NCI-H345 treated with DMSO at 0.1 percent for 48 hours (cell line): Measurements from ENCODE around the gene SEMA5B.

Experiments
- DNase-seq: peaks from one replicate; lab custom pipeline; 2025; ENCODE audit not compliant: unreplicated experiment; lab: John Stamatoyannopoulos, UW

The SEMA5B gene

DNA sequence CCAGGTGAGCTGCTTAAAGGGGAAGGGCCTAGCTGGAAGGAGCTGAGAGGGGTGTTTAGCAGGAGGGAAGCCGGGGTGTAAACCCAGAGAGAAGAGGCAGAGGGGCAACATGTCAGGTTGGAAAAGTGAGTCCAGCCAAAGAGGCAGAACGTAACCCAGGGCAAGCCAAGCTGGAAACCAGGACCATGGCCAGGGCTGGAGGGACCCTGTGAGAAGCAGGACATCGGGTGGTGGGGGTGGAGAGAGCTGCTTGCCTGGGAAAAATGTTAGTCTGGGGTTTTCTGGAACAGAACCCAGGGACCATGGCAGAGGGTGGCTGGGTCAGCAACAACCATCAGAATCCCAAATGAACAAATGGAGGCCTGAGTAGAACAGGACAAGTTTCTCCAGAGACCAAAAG is 32.6 kb downstream of the SEMA5B start:
- no peak for DNase-seq

DNA sequence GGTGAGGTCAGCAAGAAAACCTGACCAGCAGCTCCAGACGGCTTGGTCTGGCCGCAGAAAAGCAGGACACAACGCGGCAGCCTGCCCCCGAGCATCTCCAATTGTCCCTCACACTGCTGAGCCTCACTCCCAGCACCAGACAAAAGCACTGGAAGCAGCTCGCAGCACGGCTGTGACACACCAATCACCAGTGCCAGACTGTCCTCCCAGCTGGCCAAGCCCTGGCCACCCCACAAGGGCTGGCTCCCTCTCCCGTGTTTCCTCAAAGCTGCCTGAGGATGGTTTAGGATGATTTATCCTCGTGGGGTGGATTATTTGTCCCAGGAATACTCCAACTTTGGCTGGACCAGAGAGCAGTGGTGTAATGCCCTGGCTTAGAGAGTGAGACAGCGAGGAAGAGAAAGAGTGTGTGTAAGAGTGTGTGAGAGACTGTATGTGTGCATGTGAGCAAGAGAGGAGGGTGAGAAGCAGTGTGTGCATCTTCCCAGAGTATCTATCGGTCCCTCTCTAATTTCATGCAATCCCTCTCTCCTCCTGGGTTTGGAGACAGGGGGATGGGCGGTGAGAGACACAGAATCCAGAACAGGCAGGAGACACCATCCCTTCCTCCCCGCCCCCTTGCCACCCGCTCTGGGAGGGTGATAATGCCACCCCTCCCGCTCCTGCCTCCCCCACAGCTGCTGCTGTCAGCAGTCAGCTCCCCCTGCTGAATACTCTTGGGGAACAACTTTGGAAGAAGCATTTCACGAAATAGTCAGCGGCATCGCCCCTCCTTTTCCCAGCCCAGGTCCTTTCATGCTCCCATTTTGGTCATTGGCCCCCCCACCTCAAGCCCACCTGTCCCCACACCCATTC is 34.2 kb downstream of the SEMA5B start:
- no peak for DNase-seq

DNA sequence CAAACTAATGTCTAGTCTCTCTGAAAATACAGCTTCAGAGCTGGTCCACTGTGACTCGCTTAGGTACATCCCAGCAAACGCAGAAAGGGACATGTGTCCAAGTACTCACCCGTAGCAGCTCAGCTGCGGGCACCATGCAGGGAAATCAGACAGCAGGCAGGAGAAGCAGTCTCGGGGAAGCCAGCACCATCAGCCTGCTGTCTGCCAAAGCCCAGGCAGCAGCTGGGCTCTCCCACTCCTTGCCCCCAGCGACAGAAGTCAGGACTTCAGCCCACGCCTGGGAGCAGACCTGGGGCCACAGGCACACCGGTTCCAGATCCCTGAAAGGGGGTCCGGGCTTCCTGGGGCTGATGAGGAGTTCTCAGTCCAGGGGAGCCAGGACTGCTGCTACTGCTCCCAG is 34.9 kb downstream of the SEMA5B start:
- no peak for DNase-seq

DNA sequence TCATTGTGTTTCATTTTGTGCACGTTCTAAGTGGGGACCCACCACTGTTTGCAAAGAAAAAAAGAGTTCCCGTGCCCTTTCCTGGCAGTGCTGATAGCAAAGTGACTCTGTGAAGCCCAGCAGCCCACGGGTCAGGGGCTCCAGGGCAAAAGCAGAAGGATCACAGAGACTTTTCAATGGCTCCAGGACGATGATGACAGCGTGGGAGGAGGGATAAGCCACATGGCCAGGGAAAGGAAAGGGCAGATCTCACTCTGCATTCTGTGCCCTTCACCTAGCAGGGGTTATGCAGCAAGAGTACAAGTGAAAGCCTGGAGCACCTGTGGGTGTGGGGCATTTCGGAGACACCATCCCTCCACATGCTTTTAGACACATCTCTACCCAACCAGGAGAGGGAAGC is 35.4 kb downstream of the SEMA5B start:
- no peak for DNase-seq

DNA sequence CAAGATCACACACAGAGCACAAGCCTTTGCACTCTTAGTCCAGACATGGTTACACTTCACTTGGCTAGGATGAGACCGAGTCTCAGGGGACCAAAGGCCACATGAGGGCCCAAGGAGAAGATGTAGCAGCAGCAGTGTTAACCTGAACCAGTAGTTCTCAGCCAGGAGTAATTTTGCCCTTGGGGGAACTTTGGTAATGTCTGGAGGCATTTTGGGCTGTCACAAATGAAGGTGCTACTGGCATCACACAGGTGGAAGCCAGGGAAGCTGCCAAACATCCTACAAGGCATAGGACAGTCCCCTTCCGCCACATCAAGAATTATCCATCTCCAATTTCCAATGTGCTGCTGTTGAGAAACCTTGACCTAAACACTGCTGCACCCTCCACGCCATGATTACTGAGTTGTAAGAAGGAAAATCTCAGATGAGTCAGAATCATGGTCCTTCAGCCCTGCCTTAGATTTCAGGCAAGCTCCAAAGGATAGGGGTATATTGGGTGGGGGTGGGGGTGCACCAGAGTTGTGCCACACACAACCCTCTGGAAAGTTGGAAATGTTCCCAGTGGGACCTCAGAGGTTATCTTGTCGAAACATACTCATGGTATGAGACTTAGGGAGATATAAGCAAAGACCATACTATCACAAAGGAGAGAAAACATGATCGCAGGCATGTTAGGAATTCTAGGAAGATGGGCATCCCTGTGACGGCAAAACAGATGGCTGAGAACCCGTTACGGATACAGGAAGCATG is 36.2 kb downstream of the SEMA5B start:
- no peak for DNase-seq

DNA sequence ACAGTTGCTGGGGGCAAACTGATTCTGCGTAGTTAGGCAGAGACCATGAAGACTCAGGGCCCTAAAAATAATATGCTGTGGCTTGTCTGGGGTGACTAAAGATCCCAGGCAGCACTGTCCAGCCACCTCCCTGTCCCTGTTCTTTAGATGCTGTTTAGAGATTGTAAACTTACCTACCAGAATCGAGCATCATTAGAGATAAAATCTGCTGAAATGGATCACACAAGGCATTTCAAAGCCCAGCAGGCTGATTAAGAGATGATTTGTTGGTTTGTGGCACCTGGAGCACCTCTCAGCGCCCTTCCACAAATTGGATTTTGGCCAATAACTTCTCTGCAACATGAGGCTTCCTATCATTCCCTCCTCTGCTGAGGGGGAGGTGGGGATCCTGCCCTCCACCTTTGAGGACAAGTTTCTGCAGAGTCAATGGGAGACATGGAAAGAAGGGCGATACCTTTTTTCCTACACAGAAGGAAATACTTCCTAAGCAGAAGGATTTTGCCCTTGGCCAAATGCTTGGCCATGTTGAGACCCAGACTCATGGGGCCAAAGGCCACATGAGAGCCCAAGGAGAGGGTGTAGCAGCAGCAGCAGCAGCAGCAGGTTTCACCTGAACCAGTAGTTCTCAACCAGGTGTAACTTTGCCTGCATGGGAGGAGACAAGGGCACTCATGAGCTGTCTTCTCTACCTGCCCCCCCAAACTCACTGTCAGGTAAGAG is 37.5 kb downstream of the SEMA5B start:
- no peak for DNase-seq

DNA sequence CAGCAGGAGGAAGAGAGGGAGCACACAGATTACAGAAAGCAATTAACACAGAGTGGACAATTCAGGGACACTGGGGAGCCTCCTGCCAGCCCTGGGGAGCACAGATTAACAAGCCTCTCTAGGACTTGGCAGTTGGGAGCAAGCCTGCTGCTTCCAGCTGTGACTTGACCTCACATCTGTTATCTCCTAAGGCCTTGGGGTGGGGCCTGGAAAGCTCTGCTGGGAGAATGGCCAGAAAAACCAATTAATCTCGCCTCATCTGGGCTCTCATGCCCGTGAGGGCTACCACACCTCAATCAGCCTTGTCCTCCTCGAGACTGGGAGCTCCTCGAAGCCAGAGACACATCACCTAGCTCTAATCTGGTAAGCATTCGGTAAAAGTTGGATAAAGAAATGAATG is 39.1 kb downstream of the SEMA5B start:
- DNase-seq, result no peak

DNA sequence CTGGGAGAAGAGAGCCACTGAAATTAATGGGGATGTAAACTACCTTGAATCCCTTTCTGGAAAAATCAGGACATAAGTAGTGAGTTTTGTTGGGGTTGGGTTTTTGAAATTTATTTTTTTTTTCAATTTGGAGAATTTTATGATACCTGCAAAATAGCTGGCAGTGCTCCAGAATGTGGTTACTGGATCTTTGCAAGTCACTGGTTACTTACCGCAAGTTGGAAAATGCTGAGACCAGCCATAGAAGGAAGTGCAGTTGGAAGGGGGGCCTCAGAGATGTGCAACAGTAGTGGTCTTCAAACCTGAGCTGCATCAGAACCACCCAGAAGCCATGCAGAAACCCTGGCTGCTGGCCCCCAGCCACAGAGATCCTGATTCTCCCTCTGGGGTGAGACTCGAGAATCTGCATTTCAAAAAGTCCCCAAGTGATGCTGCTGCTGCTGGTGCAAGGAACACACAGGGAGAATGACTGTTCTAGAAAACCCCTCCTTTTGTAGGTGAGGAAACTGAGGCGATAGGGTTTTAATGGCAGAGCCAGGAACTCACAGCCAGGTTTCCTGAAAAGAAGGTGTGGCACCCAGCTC is 39.7 kb downstream of the SEMA5B start:
- no peak for DNase-seq

DNA sequence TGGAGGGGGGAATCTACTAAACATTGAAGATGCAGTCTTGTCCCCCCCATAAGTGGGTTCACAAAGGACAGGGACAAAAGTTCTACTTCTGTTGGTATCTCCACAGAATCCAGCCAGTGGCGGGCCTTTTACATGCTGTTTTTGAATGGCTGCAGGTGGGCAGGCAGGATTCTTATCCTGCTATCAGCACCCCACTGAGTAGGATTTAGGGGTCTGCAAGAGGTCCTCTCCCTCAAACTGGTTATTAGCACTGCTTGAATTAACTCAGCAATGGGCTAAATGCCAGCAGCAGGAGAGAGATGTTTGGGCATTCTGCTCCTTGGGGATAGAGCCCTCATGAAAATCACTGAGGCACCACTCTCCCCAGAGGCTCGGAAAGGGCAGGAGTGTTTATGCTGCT is 40.3 kb downstream of the SEMA5B start:
- DNase-seq, result no peak

DNA sequence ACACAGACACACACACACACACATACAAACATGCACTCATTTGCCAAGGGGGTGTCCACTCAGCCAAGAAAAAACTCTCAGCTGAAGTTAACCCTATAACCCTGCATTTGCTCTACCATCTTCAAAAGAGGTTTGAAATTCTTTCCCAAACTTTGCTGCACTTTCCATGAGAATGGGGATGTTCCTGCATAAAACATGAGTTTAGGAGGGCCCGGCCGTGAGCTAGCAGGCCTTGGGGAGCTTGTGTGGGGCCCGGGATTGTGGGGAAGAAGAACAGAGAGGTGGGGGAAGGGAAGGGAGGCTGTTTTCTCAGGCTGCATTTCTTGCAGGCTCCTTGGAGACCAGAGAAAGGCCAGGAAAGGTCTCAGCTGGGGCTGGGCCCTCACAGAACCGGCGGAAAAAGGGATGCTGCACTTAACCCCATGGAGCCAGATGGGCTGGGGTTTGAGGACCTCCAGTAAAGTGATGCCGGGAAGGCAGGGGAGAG is 40.8 kb downstream of the SEMA5B start:
- no peak for DNase-seq

DNA sequence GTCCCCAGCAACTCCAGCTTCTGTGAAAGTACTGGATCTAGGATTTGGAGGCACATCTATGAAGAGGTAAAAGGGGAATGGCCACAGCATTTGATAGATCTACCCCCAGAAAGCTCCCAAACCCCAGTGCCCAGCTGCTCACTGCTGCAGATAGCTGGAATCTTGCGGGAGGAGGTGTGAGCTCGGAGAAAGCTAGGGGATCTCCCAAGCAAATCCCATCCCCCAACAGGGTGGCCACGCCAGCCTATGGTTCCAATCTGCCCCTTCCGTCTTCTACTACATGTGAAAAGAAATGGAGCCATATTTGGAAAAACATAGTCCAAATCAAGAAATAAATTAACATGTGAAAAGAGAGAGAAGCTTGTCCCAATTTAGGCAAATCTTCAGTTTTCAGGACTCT is 42.0 kb downstream of the SEMA5B start:
- no peak for DNase-seq

DNA sequence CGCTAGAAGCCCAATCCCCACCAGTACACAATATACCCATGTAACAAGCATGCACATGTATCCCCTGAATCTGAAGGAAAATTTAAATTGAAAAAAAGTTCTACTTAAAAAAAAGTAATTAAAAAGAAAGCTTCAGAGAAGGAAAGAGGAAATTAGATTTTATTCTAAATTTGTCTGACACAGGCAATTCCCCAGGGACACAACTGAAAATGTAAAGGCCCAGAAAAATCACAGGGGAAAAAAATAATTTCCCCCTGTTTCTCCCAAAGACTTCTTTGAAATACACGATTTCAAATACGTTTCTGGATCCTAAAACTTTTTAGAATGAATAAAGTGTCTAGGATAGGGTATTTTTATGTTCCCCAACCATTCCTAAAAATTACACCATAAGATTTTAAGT is 42.9 kb downstream of the SEMA5B start:
- DNase-seq, result no peak

DNA sequence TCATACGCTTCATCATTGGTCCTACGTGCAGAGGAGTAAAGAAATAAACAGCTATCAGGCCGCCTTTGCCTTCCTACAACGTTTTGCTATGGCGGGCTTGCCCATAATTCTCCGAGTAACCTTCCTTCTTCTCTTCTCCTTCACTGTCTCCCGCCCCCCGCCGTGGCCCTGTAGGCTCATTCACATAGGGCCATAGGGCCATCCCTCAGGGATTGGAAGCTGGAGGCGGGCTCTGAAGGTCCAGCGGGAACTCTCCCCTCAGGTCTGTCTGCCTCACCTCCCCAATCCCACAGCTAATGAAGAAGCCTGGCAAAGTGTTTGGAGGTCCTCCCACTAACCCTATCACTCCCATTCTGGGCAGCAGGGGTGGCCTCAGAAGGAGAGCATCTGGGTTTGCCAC is 43.6 kb downstream of the SEMA5B start:
- DNase-seq, result no peak

DNA sequence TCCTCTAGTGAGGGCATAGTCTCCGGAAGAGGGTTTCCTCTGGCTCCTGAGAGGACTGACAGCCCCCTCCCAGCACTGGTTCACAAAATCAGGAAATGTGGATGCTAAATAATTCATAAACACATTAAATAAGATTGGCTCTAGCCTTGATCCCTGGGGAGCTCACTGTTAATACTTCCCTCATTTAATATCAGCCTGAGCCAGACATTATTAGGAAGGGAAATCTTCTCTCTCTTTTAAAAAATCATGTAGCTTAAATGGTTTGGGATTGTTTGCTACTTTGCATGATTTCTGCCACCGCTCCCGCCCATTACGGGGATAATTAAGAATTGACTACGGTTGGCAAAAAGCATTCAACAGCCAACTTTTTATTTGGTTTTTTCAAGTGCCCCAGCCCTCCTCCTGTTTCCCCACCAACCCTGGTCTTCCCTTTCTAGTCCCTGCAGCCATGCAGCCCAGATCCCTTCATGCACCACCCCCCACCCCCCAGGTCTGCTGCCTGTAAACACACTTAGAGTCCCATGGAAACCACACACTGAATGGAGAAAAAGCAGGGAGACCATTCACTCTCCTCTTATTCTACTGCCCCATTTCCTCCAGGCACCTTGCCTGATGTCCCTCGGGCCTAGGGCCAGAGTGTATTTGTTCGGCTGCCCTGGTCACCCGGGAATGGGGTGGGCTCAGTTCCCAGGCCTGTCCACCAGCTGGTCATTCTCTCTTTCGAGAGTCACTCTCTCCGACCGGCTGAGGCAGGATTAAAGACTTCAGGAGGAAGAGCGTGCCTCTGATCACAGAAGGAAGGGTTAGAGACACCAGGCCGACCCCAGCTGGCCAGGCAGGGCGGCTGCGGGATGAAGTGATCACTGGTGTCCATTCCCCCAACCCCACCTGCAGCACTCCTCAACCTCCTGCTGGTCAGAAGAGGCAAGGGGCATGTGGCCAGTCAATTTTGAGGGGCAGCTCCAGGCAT is 45.1 kb downstream of the SEMA5B start:
- DNase-seq, result no peak

DNA sequence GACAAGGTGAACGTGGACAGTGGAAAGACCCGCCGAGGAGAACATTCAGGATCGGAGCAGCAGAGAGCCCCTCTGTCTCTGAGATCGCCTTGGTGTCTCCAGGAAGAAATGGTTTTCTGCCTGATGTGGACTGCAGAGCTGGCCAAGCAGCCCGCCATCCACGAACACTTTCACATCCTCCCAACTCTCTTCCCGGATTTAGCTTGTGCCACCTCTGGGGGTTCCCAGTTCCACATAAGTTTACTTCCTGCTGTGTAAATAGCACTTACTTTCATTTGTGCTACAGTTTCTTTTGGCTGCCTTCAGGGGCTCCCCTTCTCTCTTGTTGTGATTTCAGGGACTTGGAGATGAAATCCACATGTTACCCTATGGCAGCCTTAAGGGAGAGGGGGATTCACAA is 48.4 kb downstream of the SEMA5B start:
- no peak for DNase-seq

DNA sequence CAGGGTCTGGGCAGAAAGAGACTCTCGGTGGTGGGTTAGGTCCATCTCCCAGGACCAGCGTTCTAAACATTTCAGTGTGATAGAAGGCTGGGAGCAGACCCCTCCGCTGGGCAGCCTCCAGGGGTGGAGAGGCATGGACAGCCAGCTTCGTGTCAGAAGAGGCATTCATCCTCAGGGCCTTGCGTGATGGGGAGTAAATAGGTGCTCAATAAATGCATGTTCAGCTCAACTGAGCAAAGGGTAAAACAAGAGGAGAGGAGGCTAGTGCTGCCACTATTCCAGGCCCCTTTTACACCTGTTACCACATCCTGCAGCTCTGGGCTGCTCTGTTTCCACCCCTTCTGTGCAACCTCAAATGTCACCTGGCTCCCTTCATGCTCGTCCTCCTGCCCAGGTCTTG is 49.0 kb downstream of the SEMA5B start:
- DNase-seq, result no peak

DNA sequence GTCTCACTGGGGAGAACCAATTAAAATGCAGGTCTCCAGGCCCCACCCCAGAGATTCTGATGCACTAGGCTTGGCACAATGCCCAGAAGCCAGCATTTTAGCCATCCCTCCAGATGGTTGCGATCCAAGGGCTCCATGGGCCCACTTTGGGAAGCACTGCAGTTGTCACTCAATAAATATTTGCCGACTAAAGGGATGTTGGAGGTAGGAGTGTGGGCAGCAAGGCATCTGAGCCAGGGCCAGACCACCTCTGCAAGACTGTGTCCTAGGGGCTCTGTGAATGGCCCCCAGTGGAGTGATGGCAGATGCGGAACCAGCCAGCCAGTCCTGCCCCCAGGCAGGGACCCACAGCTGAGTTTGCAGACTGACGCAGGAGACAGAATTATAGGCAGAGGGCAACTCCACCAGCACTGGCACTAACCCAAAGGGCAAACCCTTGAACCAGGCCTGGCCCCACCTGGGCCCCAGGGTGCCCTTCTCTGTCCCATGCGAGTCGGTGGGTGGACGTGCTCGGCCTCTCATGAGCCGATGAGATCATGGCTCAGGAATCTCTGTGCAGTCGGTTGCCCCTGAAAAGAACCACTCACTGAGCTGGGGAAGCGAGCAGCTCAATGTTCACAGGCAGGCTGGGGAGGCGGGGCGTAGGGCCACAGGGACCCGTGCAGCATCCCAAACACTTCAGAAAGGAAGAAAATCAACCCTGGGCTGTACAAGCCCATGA is 49.7 kb downstream of the SEMA5B start:
- DNase-seq, result peak; percentile 29

DNA sequence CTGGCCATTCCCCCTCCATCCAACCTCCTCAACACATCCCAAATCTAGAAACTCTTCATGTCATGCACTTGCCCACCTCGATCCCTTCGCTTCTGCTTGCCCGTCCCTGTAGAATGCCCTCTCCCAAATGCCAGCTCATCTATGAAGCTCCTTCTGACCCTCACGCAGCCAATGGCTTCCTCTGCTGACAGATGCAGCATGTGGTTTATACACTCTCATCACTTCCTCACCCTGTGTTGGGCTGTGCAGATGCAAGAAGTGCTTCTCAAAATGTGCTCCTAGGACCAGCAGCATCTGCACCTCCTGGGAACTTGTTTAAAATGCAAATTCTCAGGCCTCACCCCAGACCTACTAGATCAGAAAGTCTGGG is 51.7 kb downstream of the SEMA5B start:
- no peak for DNase-seq

DNA sequence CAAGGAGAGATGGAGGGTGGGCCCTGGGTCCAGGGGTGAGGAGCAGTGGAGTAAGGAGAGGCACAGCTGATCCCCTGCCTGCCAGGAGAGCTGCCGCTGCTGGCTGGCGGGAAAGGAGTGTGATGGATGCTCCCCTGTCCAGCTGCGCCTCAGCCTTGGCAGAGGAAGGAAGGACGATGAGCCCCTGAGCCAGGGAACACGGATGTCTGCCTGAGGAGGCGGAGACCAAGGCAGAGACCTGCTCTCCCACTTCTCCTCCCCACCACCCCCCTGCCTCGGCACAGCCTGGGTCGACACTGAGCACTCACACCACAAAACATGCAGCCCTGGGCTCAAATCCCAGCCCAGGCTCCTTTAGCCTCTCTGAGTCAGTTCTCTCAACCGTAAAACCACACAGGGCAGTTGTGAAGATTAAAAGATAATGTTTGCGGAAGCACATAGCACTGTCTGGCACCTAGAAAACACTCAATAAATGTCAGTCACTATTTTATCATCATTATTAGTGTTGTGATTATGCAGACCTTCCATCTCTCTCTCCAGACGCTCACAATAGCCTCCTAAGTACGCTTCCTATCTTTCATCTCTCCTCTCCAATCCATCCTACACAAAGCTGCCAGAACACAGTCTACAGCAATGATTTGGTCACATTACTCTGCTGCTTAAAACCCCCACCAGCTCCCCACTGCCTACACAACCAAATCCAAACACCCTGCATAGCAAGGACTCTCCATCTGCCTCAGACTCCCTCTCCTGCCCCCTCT is 52.2 kb downstream of the SEMA5B start:
- DNase-seq, result no peak
